ENCODE data around the gene PROCA1. TPM values are rescaled to one million over a fixed set of nuclear protein-coding genes. Genes with fewer than 3 reads are reported as not detected.

Gene PROCA1
- total RNA-seq, 1 experiment from 2014 or later, result 4.4 TPM

- H3K4me1 Mint-ChIP-seq (ENCODE audit: low read depth, unreplicated experiment), result peaks cover 5% of the 10 kb centered on the region
- peaks cover 82% of the 10 kb centered on the region for H3K36me3 Mint-ChIP-seq (ENCODE audit: insufficient read depth, unreplicated experiment)
- peaks cover 14% of the 10 kb centered on the region for H3K4me1 ChIP-seq
- ChIA-PET POLR2A (interaction anchor here (0.6 to 4.4 kb wide), 2 partner anchors 24 to 166 kb away, joined by 3 to 68 read pairs; partner anchors contain the start of gene NEK8), CTCF (interaction anchor here (0.7 to 9.5 kb wide), 5 partner anchors 13 to 397 kb away, joined by 3 to 324 read pairs (median 3); partner anchors contain the start of genes NEK8 and TLCD1)
- no peak for DNase-seq
- H3K4me3 Mint-ChIP-seq (ENCODE audit: unreplicated experiment), result no peak overlapping the region
- intact Hi-C loops (cut with micrococcal nuclease; ENCODE audit: unreplicated experiment), result no loop called here
- H3K27ac Mint-ChIP-seq (ENCODE audit: unreplicated experiment), result no peak overlapping the region
- H3K27me3 Mint-ChIP-seq (ENCODE audit: insufficient read depth, unreplicated experiment), result no peaks in the 10 kb centered on the region
- H3K36me3 ChIP-seq (ENCODE audit: control insufficient read depth, insufficient read depth, low read length), result peaks cover 24% of the 10 kb centered on the region
- BruUV-seq (replicated peaks), result no TSS peak
- H3K9me3 Mint-ChIP-seq (ENCODE audit: unreplicated experiment), result no peaks in the 10 kb centered on the region
- H3K27me3 ChIP-seq (replicated peaks; ENCODE audit: control insufficient read depth, insufficient read depth, low read length), result no peaks in the 10 kb centered on the region
- no peak for TF ChIP-seq CTCF (IDR thresholded peaks at IDR 0.05; ENCODE audit: insufficient read depth in 1 of 2, low read depth in 1 of 2, low read length in 1 of 2, severe bottlenecking in 1 of 2, unreplicated experiment in 1 of 2)
- H3K4me3 ChIP-seq (ENCODE audit: low read depth, low read length), result no peak overlapping the region
- no peaks in the 10 kb centered on the region for H3K9me3 ChIP-seq
Measured at GRCh38 chr17:28751600-28752366, 40.1 kb upstream of the PROCA1 start.

GRCh38 chr17:28750178-28751047 lies 38.7 kb upstream of the PROCA1 start:
- peak; percentile 99 to 100 for TF ChIP-seq CTCF (IDR thresholded peaks at IDR 0.05; ENCODE audit: insufficient read depth in 1 of 2, low read depth in 1 of 2, low read length in 1 of 2, severe bottlenecking in 1 of 2, unreplicated experiment in 1 of 2)
- ChIA-PET POLR2A (interaction anchor here (0.5 to 4.4 kb wide), 3 partner anchors 23 to 31 kb away, joined by 3 to 68 read pairs (median 4); partner anchors contain the start of genes NEK8 and RPL23A), CTCF (interaction anchor here (0.5 to 9.5 kb wide), 20 partner anchors 8 to 560 kb away, joined by 3 to 324 read pairs (median 4); partner anchors contain the start of genes NEK8, PHF12, RPL23A and SDF2)
- H3K9me3 Mint-ChIP-seq (ENCODE audit: unreplicated experiment), result no peaks in the 10 kb centered on the region
- no peaks in the 10 kb centered on the region for H3K27me3 Mint-ChIP-seq (ENCODE audit: insufficient read depth, unreplicated experiment)
- no peak overlapping the region for H3K27ac Mint-ChIP-seq (ENCODE audit: unreplicated experiment)
- peaks cover 12% of the 10 kb centered on the region for H3K4me1 Mint-ChIP-seq (ENCODE audit: low read depth, unreplicated experiment)
- H3K4me3 Mint-ChIP-seq (ENCODE audit: unreplicated experiment), result no peak overlapping the region
- Histone ChIP-seq H3K27me3 (replicated peaks; ENCODE audit: control insufficient read depth, insufficient read depth, low read length) (no peaks in the 10 kb centered on the region), H3K4me1 (peaks cover 28% of the 10 kb centered on the region), H3K4me3 (ENCODE audit: low read depth, low read length) (no peak overlapping the region), H3K9me3 (no peaks in the 10 kb centered on the region), H3K36me3 (ENCODE audit: control insufficient read depth, insufficient read depth, low read length) (peaks cover 24% of the 10 kb centered on the region)
- intact Hi-C loops (cut with micrococcal nuclease; ENCODE audit: unreplicated experiment), result loop anchor here (1.0 kb wide), 1 partner anchor 23 kb away; no protein-coding TSS in a partner anchor
- DNase-seq, result peak; percentile 95 to 96
- TSS peak; percentile 17 for BruUV-seq (replicated peaks)
- peaks cover 92% of the 10 kb centered on the region for H3K36me3 Mint-ChIP-seq (ENCODE audit: insufficient read depth, unreplicated experiment)

All from Caco-2 (cell line).